HEK293 (cell line): ENCODE results near the gene ORAI2.

Experiments
- CTCF ChIP-seq: fragments of 450-650 bp; formaldehyde crosslinking; IDR thresholded peaks from 2 replicates; pipeline ENCODE4 v1.5.1; 2016; ENCODE audit warnings: missing biosample characterization, missing genetic modification characterization
- GLI4 ChIP-seq: fragments of 450-650 bp; formaldehyde crosslinking; IDR thresholded peaks from 2 replicates; pipeline ENCODE4 v1.5.1; 2016; ENCODE audit warnings: missing biosample characterization, missing genetic modification characterization
- MZF1 ChIP-seq: fragments of 450-650 bp; formaldehyde crosslinking; IDR thresholded peaks from 2 replicates; pipeline ENCODE4 v1.5.1; 2017; ENCODE audit warnings: missing biosample characterization, missing genetic modification characterization, borderline replicate concordance
- ZNF114 ChIP-seq: fragments of 450-650 bp; formaldehyde crosslinking; IDR thresholded peaks from 2 replicates; pipeline ENCODE4 v1.5.0; 2017; ENCODE audit warnings: missing biosample characterization, missing genetic modification characterization
- ZNF133 ChIP-seq: fragments of 450-650 bp; formaldehyde crosslinking; IDR thresholded peaks from 2 replicates; pipeline ENCODE4 v1.5.1; 2016; ENCODE audit warnings: missing biosample characterization, missing genetic modification characterization
- ZNF140 ChIP-seq: fragments of 450-650 bp; formaldehyde crosslinking; IDR thresholded peaks from 2 replicates; pipeline ENCODE4 v1.5.1; 2016; ENCODE audit warnings: missing biosample characterization, missing genetic modification characterization
- ZNF18 ChIP-seq: fragments of 450-650 bp; formaldehyde crosslinking; IDR thresholded peaks from 2 replicates; pipeline ENCODE4 v1.5.1; 2016; ENCODE audit warnings: missing biosample characterization, missing genetic modification characterization
- ZNF274 ChIP-seq, 2 experiments: fragments of 200-500 bp in 1 of 2; fragments of 450-650 bp in 1 of 2; sonication (Bioruptor generic) in 1 of 2; formaldehyde crosslinking in 1 of 2; IDR thresholded peaks; 2 replicates each; pipeline versions ENCODE4 v1.5.1 to v1.6.1; 2014 to 2016; ENCODE audit warnings: borderline replicate concordance in 1 of 2, inconsistent platforms in 1 of 2, low read length in 1 of 2, missing biosample characterization in 1 of 2, missing genetic modification characterization in 1 of 2
- ZNF335 ChIP-seq: fragments of 450-650 bp; formaldehyde crosslinking; conservative IDR thresholded peaks from 2 replicates; pipeline ENCODE4 v1.5.1; 2016; ENCODE audit warnings: missing biosample characterization, missing genetic modification characterization
- ZNF350 ChIP-seq: fragments of 450-650 bp; formaldehyde crosslinking; IDR thresholded peaks from 2 replicates; pipeline ENCODE4 v1.5.0; 2017; ENCODE audit warnings: missing biosample characterization, mild to moderate bottlenecking, missing genetic modification characterization
- ZNF530 ChIP-seq: fragments of 450-650 bp; formaldehyde crosslinking; IDR thresholded peaks from 2 replicates; pipeline ENCODE4 v1.5.1; 2016; ENCODE audit warnings: low read depth, missing biosample characterization, missing genetic modification characterization
- ZNF707 ChIP-seq: fragments of 450-650 bp; formaldehyde crosslinking; IDR thresholded peaks from 2 replicates; pipeline ENCODE4 v1.5.1; 2016; ENCODE audit warnings: missing biosample characterization, missing genetic modification characterization
- TF ChIP-seq, protein P1 (sequence below): fragments of 450-650 bp; formaldehyde crosslinking; IDR thresholded peaks from 2 replicates; pipeline ENCODE4 v1.5.1; 2017; ENCODE audit warnings: missing biosample characterization, missing genetic modification characterization
- TF ChIP-seq, protein P2 (sequence below): fragments of 450-650 bp; formaldehyde crosslinking; IDR thresholded peaks from 2 replicates; pipeline ENCODE4 v1.5.1; 2017; ENCODE audit warnings: missing biosample characterization, missing genetic modification characterization

DNA sequence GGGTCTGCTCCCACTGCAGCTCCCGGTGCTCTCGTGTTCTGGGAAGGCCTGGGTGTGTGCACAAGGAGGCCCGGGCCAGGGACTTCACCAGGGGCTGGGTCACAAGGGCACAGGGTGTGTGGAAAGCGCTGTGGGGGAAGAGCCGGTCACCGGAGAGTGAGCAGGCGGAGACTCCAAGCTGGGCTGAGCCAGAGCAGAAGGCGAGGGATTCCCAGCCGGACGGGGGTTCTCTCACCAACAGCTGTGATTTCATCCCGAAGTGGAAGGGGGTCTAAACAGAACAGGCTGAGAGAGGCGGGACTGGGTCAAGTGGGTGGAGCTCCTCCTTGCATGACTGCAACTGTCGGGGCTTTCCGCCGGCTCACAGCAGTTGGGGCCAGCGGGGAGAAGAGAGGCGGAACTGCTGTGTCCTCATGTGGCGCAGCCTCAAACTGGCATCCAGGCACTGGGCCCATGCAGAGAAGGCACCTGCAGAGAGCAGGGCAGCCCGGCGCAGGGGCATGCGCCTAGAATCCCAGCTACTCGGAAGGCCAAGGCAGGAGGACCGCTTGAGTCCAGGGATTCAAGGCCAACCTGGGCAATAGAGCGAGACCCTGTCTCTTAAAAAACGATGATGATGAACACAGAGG lies 7.6 kb upstream of the ORAI2 start:
- TF ChIP-seq CTCF (tag by site-specific recombination) (no peak), ZNF335 (no peak), ZNF114 (no peak), GLI4 (tag by site-specific recombination) (no peak), ZNF133 (tag by site-specific recombination) (no peak), ZNF274 (IDR thresholded peaks at IDR 0.05; ENCODE audit: low read length) (no peak), ZNF274 (tag by site-specific recombination; IDR thresholded peaks at IDR 0.05; ENCODE audit: borderline replicate concordance) (no peak), MZF1 (tag by site-specific recombination) (no peak), ZNF350 (tag by site-specific recombination) (no peak), ZNF530 (no peak), ZNF707 (tag by site-specific recombination) (no peak), ZNF18 (no peak), ZNF140 (tag by site-specific recombination) (no peak)
- TF ChIP-seq, protein P1, sequence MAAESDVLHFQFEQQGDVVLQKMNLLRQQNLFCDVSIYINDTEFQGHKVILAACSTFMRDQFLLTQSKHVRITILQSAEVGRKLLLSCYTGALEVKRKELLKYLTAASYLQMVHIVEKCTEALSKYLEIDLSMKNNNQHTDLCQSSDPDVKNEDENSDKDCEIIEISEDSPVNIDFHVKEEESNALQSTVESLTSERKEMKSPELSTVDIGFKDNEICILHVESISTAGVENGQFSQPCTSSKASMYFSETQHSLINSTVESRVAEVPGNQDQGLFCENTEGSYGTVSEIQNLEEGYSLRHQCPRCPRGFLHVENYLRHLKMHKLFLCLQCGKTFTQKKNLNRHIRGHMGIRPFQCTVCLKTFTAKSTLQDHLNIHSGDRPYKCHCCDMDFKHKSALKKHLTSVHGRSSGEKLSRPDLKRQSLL (tag by site-specific recombination): no peak
- TF ChIP-seq, protein P2, sequence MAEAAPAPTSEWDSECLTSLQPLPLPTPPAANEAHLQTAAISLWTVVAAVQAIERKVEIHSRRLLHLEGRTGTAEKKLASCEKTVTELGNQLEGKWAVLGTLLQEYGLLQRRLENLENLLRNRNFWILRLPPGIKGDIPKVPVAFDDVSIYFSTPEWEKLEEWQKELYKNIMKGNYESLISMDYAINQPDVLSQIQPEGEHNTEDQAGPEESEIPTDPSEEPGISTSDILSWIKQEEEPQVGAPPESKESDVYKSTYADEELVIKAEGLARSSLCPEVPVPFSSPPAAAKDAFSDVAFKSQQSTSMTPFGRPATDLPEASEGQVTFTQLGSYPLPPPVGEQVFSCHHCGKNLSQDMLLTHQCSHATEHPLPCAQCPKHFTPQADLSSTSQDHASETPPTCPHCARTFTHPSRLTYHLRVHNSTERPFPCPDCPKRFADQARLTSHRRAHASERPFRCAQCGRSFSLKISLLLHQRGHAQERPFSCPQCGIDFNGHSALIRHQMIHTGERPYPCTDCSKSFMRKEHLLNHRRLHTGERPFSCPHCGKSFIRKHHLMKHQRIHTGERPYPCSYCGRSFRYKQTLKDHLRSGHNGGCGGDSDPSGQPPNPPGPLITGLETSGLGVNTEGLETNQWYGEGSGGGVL (tag by site-specific recombination): no peak
